GM19043 (cell line): ENCODE measurements around the gene YPEL1.
A peak's percentile ranks its signal among the peaks of the same experiment; 100 is the strongest.

ENCODE experiments used
- ATAC-seq: cut with Tn5 transposase; IDR thresholded peaks from one replicate; pipeline ENCODE4 v1.9.1; 2021; ENCODE audit warnings: low read depth; ENCODE audit not compliant: unreplicated experiment

Gene YPEL1, protein sequence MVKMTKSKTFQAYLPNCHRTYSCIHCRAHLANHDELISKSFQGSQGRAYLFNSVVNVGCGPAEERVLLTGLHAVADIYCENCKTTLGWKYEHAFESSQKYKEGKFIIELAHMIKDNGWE

DNA sequence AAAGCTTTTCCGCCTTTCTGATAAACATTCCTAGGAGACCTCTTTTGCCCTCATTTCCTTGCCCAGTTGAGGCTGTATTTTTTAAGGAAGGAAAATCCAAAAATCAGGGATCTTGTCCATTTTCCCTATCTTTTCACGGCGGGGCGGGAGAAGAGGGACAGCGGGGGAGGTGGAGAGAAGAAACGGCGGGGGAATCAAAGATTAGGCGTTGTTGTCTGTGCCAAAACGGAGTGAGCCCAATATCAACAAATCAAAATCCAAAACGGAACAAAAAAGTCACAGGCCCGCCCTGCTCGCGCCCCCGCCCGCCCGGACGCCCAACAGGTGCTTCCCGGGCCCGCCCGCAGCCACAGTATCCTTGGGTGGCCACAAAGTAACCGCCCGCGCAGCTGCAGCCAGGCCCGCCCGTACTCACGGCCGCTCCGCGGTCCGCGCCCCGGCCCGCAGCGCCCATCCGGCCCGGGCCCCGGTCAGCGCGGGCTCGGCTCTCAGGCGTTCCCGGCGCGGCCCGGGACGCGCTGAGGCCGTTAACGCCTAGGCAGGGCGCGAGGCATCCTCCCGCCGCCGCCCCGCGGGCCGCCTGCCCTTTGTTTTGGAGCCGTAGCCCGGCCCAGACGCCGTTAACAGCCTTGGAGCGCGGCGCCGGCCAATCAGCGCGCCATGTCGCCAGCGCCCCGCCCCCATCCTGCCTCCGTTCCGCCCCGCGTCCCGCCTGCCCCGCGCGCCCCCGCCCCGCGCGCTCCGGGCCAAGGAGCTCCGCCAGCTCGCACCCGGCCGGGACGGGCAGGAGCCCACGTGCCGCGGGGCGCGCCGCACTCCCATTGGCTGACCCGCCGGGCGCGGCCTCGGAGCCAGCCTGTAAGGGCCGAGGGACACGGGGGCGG is at the start of gene YPEL1:
Gene YPEL1 (minus strand): TSS at position 595 of the 884 bp plus-strand sequence. CDS start 25,050 bp downstream, outside the sequence.
- peak; percentile 80 for ATAC-seq

GRCh38 chr22:21780259-21780658 is 44.7 kb upstream of the YPEL1 start:
- no peak for ATAC-seq

- no peak for ATAC-seq
Observed at GRCh38 chr22:21779444-21779843, 43.9 kb upstream of the YPEL1 start.

DNA sequence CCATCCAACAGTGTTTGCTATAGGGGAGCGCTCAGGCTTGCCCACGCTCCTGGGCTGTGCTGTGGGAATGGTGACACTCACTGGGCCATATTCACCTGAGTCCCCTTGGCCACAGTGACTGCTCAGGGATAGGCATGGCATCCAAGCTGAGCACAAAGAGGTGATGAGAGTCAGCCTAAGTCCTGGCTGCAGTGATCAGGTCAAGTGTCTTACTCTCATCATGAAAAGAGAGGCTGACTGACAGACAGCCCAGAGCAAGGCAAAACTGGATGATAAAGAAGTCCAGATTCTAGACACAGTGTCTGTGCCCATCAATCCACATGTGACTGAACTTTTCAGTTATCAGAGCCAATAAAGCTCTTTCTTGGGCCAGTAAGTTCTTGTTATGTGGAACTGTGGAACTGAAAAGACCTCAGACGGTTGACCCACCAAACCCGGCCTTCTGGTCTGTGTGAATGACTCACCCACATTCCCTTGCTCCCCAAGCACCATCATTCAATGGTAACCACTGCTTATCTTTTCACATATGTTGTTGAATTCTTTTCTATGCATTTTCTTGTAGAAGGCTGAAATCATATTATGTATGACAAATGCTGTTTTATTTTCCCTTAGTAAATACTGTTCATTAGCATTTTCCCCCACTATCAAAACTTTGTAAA is 43.2 kb upstream of the YPEL1 start:
- no peak for ATAC-seq

DNA sequence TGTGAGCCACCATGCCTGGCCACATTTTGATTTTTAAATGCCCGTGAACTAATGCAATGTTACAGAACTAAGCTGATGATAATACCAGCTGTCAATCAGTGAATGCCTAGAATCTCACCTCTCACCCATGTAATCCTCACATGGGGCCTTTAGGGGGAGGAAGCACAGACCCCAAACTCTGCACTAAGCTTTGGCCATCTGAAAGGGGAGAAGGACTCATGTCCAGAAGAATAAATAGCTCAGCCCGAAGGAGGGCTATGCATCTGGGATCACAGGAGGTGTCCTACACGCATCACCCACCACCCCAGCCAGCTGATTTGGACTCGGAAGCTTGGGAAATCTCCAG is 36.0 kb upstream of the YPEL1 start:
- no peak for ATAC-seq

DNA sequence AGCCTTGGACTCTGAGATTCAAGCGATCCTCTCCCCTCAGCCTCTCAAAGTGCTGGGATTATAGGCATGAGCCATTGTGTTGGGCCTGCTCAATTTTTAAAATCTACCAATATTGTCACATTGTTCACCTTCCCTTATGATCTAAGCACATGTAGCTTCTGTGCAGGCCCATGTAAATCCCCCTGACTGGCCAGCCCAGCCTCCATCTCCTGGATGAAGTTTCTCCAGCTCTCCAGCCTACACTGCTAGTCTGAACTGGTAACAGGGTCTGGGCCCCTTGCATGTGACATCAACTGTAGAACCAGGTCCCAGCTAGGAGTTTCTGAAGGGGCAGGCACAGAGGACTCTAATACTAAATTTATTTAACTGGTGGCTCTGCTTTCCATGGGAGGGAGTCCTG is 32.8 kb upstream of the YPEL1 start:
- no peak for ATAC-seq

- no peak for ATAC-seq
Observed at GRCh38 chr22:21766691-21767462, 31.3 kb upstream of the YPEL1 start.

DNA sequence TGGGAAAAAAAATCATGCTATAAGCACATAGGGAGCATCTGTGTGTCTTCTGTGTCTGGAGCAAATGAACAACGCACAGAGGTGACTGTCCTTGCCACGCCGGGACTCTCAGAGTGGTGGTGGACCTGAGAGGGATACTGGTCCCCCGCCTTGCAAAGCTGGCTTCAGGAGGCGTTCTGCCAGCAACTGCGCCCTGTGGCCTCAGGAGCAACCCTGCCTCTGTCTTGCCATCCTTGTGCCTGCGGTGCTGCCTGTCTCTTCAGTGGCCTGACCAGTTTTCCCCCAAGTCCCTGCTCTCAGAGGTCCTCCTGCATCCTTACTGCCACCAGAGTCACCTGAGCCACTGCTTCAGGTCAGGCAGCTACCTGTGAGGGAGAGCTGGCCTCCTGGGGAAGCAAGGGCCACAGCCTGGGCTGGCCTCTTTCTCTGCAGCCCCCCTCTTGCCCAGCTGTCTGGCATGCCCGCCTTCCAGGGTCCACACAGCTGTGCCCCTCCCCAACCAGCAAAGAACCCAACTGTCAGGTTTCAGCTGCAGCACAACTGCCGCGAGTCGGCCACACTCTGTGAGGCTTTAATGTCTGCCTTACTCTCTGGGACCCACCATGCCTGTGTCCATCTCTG is 30.4 kb upstream of the YPEL1 start:
- ATAC-seq: no peak

GRCh38 chr22:21764038-21764804 is 28.6 kb upstream of the YPEL1 start:
- no peak for ATAC-seq

- no peak for ATAC-seq
Observed at GRCh38 chr22:21762712-21763581, 27.4 kb upstream of the YPEL1 start.

- ATAC-seq: no peak
Observed at GRCh38 chr22:21761994-21762680, 26.5 kb upstream of the YPEL1 start.

DNA sequence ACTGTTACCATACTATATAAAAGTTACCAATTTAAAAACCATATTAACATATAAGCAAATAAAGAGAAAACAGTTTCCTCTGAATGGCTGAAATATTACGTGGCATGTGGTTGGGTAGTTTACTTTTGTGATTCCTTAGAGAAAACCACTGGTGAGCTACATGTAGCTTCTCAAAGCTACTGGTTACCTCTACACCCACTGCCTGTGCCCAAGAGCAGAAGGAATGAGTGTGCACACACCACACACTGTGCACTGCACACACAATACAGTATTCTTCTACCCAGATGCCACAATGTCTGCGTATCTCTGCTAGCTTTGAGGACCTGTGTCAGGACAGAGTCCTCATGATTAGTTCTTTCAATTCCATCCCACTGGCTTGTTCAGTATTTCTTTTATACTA is 25.5 kb upstream of the YPEL1 start:
- no peak for ATAC-seq

GRCh38 chr22:21760640-21761039 is 25.0 kb upstream of the YPEL1 start:
- no peak for ATAC-seq

DNA sequence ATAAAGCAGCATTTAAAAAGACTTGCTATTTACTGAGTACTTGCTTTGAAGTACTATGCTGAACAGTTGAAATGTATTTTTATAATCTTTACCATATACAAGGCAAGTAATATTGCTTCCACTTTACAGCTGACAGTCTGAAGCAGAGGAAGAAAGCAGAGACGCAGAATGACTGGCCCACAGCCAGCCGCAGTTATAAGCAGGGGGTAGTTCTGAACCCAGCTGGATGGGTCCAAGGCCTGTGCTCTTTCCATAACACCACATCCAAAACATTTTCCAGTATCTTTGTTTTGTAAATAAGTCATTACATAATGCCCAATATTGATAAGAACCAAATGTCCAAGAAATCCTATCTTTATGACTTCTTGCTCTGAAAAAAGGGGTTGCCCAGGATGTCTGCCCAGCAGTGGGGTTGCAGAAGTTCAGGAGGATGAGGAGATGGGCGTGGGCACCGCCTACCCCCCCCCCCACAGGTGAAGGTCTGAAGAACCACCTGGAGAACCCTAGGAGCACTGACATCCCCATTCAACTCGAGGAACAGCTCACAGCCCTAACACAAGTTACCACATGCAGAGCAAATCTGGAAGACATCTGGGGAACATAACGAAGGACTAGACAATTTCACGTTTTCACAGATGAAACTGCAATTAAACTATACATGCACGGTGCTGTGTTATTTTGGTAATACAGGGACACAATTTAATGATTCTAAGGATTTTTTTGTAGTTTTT is 24.2 kb upstream of the YPEL1 start:
- ATAC-seq: no peak

- ATAC-seq: no peak
Observed at GRCh38 chr22:21759093-21759492, 23.5 kb upstream of the YPEL1 start.

DNA sequence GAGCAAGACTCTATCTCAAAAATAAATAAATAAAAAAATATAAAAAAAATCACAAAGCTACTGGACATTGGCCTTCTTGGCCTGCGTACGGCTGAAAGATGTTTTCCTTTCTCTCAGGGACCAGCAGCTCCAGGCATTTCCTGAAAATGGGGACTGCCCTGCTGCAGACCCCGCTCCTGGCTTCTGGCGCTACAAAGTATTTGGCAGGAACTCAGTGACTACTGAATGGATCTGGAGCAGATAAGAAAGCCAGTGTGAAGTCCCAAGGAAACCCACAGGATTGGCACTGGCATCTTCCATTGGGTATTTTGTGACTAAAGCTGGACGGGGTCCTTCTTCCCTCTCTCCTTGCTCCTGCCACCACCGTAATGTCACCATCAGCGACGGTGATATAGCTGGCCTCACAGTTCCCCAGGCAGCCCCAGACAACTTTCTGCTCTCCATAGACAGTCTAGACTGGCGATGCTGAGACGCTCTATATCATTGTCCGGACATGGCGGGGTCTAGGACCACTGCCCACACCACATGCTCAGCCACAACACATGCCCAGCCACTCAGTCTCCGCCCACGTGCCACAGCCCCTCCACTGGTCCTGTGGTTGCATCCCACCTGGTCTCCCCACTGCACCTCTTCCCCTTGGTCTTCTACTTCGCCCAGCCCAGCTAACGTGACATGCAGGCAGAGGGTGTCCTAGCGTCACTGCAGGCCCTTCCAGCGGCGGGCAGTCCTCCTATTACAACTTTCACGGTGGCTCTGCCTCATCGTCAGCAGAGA is 22.7 kb upstream of the YPEL1 start:
- ATAC-seq: no peak

- no peak for ATAC-seq
Observed at GRCh38 chr22:21755851-21756284, 20.3 kb upstream of the YPEL1 start.
